Glomerular visceral epithelial cell (primary cell): ENCODE data around the gene CMAS.
A peak's percentile ranks its signal among the peaks of the same experiment; 100 is the strongest.
"Not testable (repeated sequence)": the region's sequence is repeated elsewhere in the genome, so short reads cannot be mapped to it uniquely, and the experiment has no call there.

Source experiments
- DNase-seq: peaks from one replicate; pipeline ENCODE4 v3.0.0-alpha.2; 2016; ENCODE audit errors: extremely low spot score

Gene CMAS

GRCh38 chr12:22046090-22046967 lies at the start of gene CMAS:
Gene CMAS, plus strand, starts transcription at chr12:22046218. Its CDS starts 86 bp downstream, at chr12:22046304.
- DNase-seq, result peak; percentile 81

- DNase-seq, result no peak
Observed at GRCh38 chr12:21998295-21998694, 47.7 kb upstream of the CMAS start.

- DNase-seq, result no peak
Observed at GRCh38 chr12:21998782-21999181, 47.2 kb upstream of the CMAS start.

GRCh38 chr12:22002430-22002829 lies 43.6 kb upstream of the CMAS start:
- DNase-seq, result no peak

GRCh38 chr12:22007794-22008193 lies 38.2 kb upstream of the CMAS start:
- not testable (repeated sequence) for DNase-seq

- DNase-seq, result no peak
Observed at GRCh38 chr12:22008196-22008595, 37.8 kb upstream of the CMAS start.

GRCh38 chr12:22014041-22014782 lies 31.8 kb upstream of the CMAS start:
- DNase-seq, result no peak

GRCh38 chr12:22014783-22015144 lies 31.3 kb upstream of the CMAS start:
- no peak for DNase-seq

GRCh38 chr12:22016982-22017381 lies 29.0 kb upstream of the CMAS start:
- DNase-seq, result no peak

- DNase-seq, result no peak
Observed at GRCh38 chr12:22018860-22019259, 27.2 kb upstream of the CMAS start.

GRCh38 chr12:22023489-22023888 lies 22.5 kb upstream of the CMAS start:
- not testable (repeated sequence) for DNase-seq

- no peak for DNase-seq
Observed at GRCh38 chr12:22029491-22029890, 16.5 kb upstream of the CMAS start.

GRCh38 chr12:22029991-22030390 lies 16.0 kb upstream of the CMAS start:
- DNase-seq, result no peak

- DNase-seq, result no peak
Observed at GRCh38 chr12:22032732-22033131, 13.3 kb upstream of the CMAS start.

- no peak for DNase-seq
Observed at GRCh38 chr12:22034709-22035506, 11.1 kb upstream of the CMAS start.

- no peak for DNase-seq
Observed at GRCh38 chr12:22037947-22038346, 8.1 kb upstream of the CMAS start.

- no peak for DNase-seq
Observed at GRCh38 chr12:22038734-22039133, 7.3 kb upstream of the CMAS start.

- no peak for DNase-seq
Observed at GRCh38 chr12:22039361-22039760, 6.7 kb upstream of the CMAS start.

GRCh38 chr12:22042976-22043669 lies 2.9 kb upstream of the CMAS start:
- no peak for DNase-seq

- DNase-seq, result no peak
Observed at GRCh38 chr12:22043943-22044342, 2.1 kb upstream of the CMAS start.

GRCh38 chr12:22044391-22044790 lies 1.6 kb upstream of the CMAS start:
- DNase-seq, result no peak

- DNase-seq, result no peak
Observed at GRCh38 chr12:22046968-22047390, 961 bp downstream of the CMAS start.
